ENCODE data around the gene SIGLEC1.
A peak's percentile ranks its signal among the peaks of the same experiment; 100 is the strongest.

Gene SIGLEC1

DNA sequence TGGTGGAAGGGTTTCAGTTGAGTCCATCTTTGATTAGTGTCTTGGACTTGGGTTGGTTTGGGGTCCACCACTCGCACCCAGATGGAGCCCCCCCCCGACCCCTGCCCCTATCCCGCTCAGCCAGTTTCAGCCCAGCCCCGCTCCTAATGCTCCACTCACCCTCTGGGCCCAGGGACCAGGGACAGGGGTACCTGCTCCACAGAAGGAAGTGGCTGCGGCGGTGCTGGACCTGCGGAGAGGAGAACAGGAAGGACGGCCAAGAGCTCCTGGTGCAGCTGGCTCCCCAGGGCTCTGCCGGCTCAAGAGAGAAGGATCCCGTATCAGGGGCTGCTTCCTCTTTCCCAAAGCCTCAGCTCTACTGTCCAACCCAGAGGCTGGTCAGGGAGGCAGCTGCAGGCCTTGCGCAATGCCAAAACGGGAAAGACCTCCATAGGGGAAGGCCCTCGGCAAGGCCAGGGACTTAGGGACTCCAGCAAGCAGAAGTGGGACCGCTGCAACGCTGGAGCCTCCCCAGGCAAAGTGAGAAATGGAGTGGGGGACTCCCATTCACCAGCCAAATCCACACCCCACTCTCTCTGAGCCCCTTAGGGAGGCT, at the start of gene SIGLEC1:
Gene SIGLEC1, minus strand, starts transcription at position 322 of the 595 bp plus-strand sequence. CDS start 5,472 bp downstream, outside the sequence.
- DNase-seq, result no peak

GRCh38 chr20:3760655-3761348, 48.4 kb upstream of the SIGLEC1 start:
- DNase-seq, result no peak

GRCh38 chr20:3759884-3760283, 47.5 kb upstream of the SIGLEC1 start:
- DNase-seq, result no peak

DNA sequence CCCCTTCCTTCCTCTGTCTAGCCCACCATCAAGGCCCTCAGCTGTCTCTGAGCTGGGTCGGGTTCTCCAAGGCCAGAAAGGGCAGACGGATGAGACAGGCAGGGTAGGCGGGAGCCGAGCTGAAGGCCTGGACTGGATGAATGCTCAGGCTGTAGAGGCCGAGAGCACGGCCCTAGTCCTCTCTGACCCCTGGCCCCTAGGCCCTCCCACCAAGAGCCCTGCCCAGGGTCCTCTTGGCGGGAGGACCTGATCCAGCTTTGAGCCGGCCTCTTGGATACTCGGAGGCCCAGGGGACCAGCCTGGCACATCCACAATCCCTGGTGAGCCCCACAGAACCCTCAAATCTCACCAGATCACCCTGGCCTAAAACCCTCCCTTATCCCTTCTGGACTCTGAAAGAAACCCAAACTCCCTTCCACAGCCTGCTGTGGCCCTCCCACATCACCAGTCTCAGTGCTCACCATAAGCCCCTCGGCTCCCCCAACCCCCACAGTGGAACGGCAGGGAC, 47.0 kb upstream of the SIGLEC1 start:
- DNase-seq, result no peak

DNA sequence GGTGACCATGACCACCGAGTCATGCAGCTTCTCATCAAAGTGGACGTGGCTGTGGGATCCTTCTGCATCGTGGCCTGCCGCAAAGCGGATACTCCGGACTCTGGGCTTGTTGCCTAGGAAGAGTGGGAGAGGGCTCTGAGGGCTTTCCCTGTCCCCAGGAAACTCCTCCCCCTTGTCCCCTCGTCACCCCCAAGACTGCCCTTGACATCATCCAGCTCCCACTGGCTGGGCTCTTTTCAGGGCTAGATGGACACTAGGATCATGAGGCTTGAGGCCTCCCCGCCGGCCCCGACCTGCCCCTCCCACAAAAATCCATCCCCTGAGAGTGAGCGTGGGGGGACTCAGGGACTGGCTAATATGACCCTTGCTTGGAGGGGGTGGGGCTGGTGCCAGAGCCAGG, 46.2 kb upstream of the SIGLEC1 start:
- no peak for DNase-seq

DNA sequence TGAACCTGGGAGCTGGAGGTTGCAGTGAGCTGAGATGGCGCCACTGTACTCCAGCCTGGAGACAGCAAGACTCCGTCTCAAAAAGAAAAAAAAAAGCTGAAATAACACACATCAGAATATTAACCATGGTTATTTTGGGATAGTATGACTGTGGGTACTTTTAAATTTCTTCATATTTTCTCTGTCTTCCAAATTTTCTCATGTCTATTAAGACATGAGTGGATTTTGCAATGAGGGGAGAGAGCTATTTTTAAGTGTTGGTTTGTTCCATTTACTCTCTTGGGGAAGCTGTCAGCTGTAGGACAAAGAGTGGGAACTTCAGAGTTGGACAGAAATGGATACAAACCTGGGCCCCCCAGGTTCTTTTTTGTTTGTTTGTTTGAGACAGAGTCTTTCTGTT, 44.9 kb upstream of the SIGLEC1 start:
- no peak for DNase-seq

DNA sequence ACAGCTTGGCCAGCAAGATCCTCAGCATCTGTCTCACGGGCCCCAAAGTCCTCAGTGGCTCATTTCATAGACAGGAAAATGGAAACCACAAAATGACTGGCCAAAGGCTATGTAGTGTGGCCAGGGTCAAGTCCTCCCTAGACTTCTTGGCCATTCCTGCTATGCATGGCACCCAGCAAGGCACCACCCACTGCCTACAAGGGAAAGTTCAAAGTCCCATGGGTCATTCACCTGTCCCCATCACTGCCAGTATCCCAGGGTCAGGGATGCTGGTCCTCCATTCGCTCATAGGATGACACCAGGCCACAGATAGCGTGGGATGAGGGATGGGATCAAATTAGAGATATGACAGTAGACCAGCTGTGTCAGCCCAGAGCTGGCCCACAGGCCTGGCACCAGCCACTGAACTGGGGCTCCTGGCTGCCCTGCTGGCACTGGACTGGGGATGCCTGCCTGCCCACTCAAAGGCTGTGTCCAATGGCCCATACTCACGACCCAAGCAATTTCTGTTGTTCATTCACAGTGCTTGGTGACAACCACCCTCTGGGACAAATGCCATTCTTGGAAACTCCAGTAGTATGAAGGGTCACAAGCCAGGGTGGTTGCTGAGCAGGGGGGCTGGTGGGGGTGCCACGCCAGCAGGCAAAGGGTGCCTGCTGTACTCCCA, 43.5 kb upstream of the SIGLEC1 start:
- no peak for DNase-seq

- no peak for DNase-seq
Measured at GRCh38 chr20:3755269-3755668, 42.9 kb upstream of the SIGLEC1 start.

DNA sequence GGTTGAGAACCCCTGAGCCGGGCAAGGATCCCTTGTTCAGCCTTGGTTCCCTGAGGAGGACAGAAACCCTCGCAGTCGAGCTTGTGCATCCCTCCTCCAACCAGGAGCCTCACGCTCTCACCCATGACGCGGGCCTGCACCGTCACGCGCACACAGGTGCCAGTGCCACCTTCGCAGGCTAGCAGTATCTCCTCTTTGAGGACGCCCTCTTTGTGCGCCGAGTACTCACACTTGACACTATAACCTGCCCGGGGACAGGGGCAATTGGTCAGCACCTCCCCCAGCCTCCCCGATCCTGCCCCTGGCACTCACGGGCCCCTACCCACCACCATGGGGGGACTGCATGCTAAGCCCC, 41.9 kb upstream of the SIGLEC1 start:
- no peak for DNase-seq

GRCh38 chr20:3753501-3754275, 41.3 kb upstream of the SIGLEC1 start:
- DNase-seq, result no peak

DNA sequence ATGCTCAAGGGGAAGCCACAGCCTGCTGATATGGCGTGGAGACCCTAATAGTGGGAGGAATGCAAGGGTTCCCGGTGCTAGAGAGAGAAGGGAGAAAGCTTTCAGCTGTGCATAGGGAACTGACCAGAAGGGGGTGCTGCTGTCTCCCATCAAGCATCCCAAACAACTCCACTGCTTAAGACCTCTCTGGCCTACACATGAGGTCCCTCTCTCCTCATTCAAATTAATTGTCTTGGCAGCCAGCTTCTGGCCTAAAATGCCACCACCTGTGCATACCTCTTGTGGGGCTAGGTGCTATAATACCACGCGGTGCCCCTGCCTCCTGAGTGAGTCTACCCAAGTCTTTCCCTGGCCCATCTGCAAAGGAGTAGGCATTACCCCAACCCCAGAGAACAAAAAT, 40.7 kb upstream of the SIGLEC1 start:
- peak in 1 of 2 experiments; percentile 55 for DNase-seq

- no peak for DNase-seq
Measured at GRCh38 chr20:3752386-3752759, 40.0 kb upstream of the SIGLEC1 start.

GRCh38 chr20:3751675-3752385, 39.4 kb upstream of the SIGLEC1 start:
- no peak for DNase-seq

- no peak for DNase-seq
Measured at GRCh38 chr20:3751305-3751674, 38.9 kb upstream of the SIGLEC1 start.

GRCh38 chr20:3749689-3750531, 37.5 kb upstream of the SIGLEC1 start:
- peak; percentile 61 to 90 for DNase-seq

- DNase-seq, result peak in 1 of 2 experiments; percentile 36
Measured at GRCh38 chr20:3749087-3749688, 36.8 kb upstream of the SIGLEC1 start.

DNA sequence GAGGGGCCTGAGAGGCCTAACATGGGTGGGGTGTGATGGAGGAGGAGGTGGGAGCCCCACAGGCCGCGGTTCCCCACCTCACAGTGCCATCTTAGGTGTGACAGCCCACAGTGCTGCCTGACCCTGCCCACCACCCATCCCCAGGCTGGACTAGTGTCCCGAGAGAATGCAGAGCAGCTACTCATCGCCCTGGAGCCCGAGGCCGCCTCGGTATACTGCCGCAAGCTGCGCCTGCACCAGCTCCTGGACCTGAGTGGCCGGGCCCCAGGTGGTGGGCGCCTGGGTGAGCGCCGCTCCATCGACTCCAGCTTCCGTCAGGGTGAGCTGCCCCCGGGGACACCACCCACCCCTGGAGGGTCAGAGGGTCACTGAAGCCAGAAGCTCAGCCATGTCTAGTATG, 35.7 kb upstream of the SIGLEC1 start:
- no peak for DNase-seq

DNA sequence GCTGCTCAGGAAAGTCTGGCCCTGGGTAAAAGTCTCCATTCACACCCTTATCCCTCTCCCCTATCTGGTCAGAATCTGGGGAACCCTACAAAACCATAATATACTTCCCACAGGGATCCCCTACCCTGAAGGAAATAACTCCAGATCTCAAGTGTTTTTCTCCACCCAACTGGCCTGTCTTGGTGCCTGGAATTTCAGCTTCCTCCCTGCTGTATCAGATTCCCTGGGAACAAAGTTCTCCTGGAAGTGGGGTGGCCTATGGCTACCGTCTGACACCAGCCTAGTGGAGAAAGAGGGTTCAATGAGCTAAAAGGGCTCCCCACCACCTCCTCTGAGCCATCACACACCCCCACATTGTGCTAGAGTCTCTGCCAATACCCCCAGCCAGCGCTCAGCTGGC, 35.1 kb upstream of the SIGLEC1 start:
- DNase-seq, result no peak

GRCh38 chr20:3745686-3746173, 33.3 kb upstream of the SIGLEC1 start:
- DNase-seq, result no peak

DNA sequence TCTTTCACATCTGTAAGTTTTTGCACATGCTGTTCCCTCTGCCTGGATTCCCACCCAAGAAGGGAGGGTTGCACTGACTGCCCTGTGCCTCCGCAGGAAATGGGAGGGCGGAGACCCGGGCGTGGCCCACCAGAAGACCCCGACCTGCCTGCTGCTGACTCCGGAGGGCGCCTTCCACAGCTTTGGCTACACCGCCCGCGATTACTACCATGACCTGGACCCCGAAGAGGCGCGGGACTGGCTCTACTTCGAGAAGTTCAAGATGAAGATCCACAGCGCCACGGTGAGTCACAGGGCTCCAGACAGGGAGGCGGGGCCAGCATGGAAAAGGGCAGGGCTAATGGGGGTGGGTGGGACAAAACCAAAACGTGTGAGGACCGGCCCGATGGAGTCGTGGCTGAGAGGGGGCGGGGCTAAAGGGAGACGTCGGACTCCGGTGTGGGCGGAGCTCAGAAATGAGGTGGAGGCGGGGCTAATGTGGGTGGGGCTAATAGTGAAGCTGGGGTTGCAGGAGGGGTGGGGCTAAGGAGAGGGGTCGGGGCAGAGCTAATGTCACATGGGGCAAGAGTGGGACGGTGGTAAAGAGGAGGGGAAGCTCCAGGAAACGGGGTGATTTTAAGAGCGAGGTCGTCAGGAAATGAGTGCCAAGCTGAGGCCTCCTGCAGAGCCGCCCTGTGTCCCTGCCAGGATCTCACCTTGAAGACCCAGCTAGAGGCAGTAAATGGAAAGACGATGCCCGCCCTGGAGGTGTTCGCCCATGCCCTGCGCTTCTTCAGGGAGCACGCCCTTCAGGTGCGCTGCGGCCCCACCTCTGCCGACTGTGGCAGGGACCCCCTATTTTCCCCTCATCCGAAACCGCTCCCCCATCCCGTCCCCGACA, 32.6 kb upstream of the SIGLEC1 start:
- DNase-seq, result no peak

All from NCI-H524 (cell line).